GM18873 (cell line): ENCODE measurements around the gene ISOC2.

Source experiments
- ATAC-seq: cut with Tn5 transposase; IDR thresholded peaks from one replicate; pipeline ENCODE4 v1.9.1; 2021; ENCODE audit warnings: mild to moderate bottlenecking, moderate library complexity, moderate number of reproducible peaks; ENCODE audit not compliant: unreplicated experiment, low FRiP score

Gene ISOC2

DNA sequence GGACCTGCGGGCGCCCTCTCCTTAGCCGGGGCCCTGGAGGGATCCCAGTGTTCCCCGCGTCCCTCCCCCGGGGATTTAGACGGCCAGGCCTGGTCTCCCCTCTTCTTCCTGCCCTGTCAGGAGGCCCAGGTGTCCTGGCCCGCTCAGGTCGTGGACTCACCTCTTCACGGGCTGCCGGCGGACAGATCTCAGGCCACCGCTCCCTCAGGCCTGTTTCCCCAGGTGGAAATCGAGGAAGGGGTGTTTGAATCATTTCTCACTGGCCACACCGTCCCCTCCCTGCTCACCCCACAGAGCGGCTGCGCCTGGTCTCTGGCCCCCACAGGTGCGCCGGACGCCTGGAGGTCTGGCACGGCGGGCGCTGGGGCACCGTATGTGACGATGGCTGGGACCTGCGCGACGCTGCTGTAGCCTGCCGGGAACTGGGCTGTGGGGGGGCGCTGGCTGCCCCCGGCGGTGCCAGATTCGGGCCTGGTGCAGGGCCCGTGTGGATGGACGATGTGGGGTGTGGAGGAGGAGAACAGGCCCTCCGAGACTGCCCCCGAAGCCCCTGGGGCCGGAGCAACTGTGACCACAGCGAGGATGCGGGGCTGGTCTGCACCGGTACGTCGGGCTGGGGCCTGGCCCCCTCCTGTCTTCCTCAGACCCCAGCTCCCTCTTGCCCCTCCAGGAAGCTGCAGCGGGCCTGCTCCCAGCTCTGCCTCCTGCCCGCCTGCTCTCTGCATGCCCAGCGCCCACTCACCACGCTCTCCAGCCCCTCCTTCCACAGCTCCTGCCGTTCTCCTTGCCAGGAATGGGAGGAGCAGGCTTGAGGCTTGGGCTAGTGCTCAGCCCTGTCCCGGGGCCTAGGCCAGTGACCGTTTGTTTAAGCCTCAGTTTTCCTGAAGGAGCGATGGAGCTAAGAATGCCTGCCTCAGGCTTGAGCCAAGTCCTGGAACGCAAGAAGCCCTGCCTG is 29.3 kb upstream of the ISOC2 start:
- no peak for ATAC-seq

DNA sequence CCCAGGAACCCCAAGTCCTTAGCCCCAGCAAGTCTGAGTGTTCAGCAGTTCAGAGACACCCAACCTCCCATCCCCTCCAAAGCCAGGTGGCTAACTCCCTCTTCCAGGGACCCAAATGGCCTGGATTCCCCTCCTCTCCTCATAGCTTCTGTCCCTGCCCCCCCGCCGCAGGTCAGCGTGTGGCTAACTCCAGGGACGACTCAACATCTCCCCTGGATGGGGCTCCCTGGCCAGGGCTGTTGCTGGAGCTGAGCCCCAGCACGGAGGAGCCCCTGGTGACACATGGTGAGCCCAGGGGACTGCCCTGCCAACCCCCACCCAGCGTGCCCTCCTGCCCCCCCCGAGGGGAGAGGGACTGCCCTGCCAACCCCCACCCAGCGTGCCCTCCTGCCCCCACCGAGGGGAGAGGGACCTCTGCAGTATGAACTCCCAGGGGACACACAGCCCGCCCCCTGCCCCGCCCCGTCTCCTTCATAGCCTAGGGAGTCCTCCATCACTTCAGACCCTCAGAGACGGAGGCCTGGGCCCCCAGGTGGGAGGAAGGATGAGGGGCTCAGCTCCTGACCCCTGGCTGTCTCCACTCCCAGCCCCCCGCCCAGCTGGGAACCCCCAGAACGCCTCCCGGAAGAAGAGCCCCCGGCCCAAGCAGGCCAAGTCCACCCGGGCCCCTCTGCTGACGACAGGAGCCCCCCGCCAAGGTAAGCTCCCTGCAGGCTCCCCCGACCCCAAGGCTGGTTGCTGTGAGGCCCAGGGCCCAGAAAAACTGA is 28.5 kb upstream of the ISOC2 start:
- ATAC-seq, result no peak

DNA sequence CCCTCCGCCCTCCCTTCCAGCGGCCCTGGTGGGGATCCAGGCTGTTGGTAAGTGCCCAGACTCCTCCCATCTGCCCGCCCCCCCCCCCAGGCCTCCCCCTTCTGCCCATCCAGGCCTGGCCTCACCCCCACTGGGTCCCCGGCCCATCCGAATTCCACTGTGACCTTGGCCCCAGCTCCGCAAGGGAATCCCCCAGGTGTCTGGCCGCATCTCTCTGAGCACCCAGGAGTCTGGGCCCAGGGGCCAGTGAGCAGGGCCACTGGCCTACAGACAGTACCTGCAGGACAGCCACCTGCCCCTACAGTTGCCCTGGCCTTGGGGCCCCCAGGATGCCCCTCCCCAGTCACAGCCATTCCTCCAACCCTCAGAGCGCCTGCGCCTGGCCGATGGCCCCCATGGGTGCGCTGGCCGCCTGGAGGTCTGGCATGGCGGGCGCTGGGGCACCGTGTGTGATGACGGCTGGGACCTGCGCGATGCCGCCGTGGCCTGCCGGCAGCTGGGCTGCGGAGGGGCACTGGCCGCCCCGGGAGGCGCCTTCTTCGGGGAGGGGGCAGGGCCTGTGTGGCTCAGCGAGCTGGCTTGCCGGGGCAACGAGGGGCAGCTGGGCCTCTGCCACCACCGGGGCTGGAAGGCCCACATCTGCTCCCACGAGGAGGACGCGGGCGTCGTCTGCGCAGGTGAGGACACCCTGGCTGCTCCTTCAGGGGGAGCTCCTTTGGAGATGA is 27.7 kb upstream of the ISOC2 start:
- no peak for ATAC-seq

DNA sequence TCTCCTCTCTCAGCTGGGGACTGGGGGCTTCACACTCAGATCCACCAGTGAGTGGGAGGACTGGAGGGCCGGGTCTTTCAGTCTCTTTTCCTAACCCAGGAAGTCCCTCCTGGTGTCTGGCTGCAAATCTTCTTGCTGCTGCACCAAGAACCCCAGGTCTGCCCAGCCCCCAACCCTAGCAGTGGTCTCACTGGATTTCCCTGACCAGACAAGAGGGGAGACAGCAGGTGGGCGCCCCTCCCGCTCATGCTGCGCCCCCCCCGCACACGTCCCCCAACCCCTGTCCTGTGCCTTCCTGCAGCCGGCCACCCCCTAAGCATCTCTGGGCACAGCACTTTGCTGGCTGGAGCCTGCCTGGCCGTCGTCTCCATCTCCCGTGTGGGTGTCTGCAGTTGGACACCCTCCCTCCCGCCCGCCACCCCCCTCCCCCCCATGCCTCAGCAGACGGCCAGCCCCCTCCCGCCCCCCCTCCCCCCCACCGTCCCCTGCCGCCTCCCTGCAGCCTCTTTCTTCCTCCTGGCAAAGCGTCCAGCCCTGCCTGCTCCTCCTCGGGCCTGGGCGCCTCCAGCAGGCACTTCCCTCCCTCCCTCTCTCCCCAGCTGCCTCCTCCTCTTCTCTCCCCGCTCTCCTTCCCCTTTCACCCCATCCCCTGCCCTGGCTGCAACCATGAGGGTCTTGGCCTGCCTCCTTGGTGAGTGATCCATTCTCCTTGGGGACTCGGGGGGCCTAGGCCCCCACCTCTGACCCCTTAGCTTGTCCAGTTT is 26.7 kb upstream of the ISOC2 start, which contains the start of gene SSC5D:
Gene SSC5D, plus strand, starts transcription at position 513 of the 764 bp plus-strand sequence. Its CDS starts 154 bp downstream, at position 667.
- no peak for ATAC-seq

DNA sequence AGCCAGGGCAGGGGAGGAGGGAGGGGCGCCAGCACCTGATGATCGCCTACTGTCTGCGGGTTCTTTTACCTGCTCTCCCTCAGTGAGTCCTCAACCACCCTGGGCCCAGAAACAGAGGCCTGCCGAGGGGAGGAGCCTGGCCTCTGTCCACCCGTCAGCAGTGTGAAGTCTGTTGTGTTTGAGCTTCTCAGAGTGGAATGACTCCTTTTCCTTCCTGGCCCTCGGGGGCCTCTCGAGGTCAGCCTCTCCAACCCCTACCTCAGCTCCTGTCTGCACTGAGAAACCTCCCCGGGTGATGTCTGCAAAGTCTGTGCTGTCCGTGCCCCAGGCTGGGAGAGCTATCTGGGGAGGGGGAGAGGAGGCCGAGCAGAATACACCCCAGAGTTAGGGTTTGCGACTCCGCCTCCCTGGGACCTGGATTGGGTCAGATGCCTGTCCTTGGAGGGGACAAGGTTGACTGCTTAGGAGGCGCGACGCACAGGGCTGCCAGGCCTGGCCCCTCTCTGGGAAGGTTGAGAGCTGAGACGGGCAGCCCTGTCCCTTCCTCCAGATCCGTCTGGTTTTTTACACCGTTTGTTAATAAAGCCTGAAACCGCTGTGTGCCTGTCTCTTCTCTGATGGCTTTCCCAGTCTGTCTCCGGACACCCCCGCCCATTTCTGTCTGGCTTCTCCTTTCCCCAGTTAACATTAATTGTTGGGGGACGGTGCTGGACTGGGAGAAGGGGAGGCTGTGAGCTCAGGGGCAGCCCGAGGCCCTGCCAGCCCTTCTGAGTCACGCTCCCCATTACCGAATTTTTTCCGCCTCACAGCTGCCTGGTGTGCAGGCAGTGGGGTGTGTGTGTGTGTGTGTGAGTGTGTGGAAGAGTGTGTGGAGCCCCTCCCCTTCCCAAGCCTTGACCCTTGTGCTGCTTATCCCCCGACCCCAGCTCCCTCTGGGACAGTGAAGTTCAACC is 25.8 kb upstream of the ISOC2 start:
- ATAC-seq, result no peak

DNA sequence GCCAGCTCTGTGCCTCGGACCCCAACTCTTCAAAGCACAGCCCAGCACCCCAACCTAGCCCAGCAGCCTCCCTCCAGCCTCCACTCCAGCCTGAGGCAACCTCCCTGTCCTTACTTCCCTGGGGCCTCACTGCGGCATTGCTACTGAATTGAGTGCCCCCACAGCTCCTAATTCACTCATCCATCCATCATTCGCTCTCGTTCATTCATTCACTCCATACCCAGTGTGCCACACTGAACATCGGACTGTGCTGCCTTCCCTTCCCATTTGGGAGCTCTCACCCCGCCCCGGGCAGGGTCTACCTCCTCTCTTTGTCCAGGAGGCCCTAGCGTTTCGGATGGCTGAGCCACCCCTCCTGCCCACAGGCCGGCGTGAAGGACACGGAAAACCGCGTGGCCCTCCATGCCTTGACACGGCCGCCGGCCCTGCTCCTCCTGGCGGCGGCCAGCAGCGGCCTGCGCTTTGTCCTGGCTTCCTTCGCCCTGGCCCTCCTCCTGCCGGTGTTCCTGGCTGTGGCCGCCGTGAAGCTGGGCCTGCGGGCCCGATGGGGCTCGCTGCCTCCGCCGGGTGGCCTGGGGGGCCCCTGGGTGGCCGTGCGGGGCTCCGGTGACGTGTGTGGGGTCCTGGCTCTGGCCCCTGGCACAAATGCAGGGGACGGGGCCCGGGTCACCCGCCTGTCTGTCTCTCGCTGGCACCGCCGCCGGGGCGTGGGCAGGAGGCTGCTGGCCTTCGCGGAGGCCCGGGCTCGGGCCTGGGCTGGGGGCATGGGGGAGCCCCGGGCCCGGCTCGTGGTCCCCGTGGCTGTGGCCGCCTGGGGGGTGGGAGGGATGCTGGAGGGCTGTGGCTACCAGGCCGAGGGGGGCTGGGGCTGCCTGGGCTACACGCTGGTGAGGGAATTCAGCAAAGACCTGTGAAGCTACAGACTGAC is 24.9 kb upstream of the ISOC2 start:
- no peak for ATAC-seq

GRCh38 chr19:55485439-55486011 is 24.1 kb upstream of the ISOC2 start:
- ATAC-seq, result no peak

GRCh38 chr19:55484593-55485438 is 23.4 kb upstream of the ISOC2 start, which contains the start of gene NAT14:
TSS of gene NAT14 (plus strand) at chr19:55485188. CDS start at chr19:55485709, 521 bp downstream.
- no peak for ATAC-seq

DNA sequence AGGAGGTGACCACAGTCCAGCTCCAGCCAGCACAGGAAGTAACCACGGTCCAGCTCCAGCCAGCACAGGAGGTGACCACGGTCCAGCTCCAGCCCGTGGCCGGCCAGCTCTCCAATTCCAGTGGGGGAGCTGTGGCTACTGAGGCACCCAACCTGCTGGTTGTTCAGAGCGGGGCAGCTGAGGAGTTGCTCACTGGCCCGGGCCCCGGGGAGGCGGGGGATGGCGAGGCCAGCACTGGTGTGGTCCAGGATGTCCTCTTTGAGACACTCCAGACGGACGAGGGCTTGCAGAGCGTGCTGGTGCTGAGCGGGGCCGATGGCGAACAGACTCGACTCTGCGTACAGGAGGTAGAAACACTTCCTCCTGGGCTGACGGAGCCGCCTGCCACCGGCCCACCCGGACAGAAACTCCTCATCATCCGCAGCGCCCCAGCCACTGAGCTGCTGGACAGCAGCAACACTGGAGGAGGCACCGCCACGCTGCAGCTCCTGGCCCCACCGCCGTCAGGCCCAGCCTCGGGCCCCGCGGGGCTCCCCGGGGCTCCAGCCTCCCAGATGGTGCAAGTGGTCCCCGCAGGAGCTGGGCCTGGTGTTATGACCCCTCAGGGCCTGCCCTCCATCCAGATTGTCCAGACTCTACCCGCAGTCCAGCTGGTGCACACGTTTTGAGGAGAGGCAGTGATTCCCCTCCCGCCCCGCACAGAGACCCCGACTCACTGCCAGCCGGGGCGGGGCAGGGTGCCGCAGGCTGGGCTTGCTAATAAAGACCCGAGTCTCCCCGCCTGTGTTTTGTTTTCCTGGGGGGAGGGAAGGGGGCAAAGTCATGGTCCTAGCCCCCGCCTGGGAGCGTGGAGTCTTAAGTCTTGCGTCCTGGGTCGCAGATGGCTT is 22.5 kb upstream of the ISOC2 start:
- no peak for ATAC-seq

DNA sequence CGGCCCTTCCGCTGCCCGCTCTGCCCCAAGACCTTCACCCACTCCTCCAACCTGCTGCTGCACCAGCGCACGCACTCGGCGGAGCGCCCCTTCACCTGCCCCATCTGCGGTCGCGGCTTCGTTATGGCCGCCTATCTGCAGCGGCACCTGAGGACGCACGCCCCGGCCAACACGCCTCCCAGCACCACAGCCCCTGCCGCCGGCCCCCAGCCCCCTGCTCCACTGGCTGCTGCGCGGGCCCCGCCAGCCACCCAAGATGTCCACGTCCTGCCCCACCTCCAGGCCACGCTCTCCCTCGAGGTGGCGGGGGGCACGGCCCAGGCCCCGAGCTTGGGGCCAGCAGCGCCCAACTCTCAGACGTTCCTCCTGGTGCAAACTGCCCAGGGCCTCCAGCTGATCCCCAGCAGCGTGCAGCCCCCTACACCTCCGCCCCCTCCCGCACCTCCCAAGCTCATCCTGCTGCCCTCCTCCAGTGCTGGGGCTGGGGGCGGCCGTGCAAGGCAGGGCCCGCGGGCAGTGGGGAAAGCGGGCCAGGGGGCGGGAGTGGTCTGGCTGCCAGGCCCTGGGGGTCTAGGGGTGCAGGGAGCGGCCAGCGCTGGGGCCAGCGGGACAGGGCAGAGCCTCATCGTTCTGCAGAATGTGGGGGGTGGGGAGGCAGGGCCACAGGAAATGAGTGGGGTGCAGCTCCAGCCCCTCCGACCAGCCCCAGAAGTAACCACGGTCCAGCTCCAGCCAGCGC is 21.7 kb upstream of the ISOC2 start:
- ATAC-seq, result no peak

DNA sequence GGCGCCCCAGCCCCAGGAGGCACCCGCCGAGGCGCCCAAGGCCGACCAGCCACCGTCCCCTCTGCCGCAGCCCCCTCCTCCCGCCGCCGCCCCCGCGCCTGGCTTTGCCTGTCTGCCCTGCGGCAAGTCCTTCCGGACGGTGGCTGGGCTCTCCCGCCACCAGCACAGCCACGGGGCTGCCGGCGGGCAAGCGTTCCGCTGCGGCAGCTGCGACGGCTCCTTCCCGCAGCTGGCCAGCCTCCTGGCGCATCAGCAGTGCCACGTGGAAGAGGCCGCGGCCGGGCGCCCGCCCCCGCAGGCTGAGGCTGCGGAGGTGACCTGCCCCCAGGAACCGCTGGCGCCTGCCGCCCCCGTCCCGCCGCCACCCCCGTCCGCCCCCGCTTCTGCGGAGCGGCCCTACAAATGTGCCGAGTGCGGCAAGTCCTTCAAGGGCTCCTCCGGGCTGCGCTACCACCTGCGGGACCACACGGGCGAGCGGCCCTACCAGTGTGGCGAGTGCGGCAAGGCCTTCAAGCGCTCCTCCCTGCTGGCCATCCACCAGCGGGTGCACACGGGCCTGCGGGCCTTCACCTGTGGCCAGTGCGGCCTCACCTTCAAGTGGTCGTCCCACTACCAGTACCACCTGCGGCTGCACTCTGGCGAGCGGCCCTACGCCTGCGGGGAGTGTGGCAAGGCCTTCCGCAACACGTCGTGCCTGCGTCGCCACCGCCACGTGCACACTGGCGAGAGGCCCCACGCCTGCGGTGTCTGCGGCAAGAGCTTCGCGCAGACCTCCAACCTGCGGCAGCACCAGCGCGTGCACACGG is 20.9 kb upstream of the ISOC2 start:
- ATAC-seq, result no peak

- ATAC-seq, result no peak
Measured at GRCh38 chr19:55481794-55482155, 20.3 kb upstream of the ISOC2 start.

DNA sequence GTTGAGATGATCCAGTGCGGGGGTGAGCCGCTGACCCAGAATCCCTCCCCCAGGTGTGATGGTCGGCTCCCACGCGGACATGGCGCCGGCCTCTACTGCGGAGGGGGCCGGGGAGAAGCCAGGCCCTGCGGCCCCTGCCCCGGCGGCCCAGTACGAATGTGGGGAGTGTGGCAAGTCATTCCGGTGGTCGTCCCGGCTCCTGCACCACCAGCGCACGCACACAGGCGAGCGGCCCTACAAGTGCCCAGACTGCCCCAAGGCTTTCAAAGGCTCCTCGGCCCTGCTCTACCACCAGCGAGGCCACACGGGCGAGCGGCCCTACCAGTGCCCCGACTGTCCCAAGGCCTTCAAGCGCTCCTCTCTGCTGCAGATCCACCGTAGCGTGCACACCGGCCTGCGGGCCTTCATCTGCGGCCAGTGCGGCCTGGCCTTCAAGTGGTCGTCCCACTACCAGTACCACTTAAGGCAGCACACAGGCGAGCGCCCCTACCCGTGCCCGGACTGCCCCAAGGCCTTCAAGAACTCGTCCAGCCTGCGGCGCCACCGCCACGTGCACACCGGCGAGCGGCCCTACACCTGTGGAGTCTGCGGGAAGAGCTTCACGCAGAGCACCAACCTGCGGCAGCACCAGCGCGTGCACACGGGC is 19.8 kb upstream of the ISOC2 start:
- ATAC-seq, result no peak
